Calu3 (cell line): ENCODE results near the gene TRIM46. TPM values are rescaled to one million over a fixed set of nuclear protein-coding genes. Genes with fewer than 3 reads are reported as not detected.

Experiments used
- BruUV-seq: library from RNA; stranded (reverse); fragments of 400-500 nt; replicated peaks from 2 replicates; lab custom pipeline; 2021; lab: Mats Ljungman, UMichigan
- CTCF ChIA-PET: fragments of 300-600 bp; sonication (Branson Sonifier 250); formaldehyde crosslinking; loops from one replicate; lab custom pipeline; 2022; ENCODE audit warnings: antibody characterized with exemption; lab: Charles Lee
- DNase-seq: peaks from one replicate; pipeline ENCODE4 v3.0.0; 2022
- H3K27ac Mint-ChIP-seq: one replicate; pipeline ENCODE4 v1.8.0; 2022; ENCODE audit warnings: mixed read lengths; ENCODE audit not compliant: unreplicated experiment
- H3K27me3 Mint-ChIP-seq: one replicate; pipeline ENCODE4 v1.8.0; 2022; ENCODE audit warnings: mixed read lengths; ENCODE audit not compliant: unreplicated experiment
- H3K36me3 Mint-ChIP-seq: one replicate; pipeline ENCODE4 v1.8.0; 2022; ENCODE audit warnings: mild to moderate bottlenecking, moderate library complexity, mixed read lengths; ENCODE audit not compliant: insufficient read depth, unreplicated experiment
- H3K4me1 Mint-ChIP-seq: one replicate; pipeline ENCODE4 v1.8.0; 2022; ENCODE audit warnings: mild to moderate bottlenecking, low read depth, mixed read lengths; ENCODE audit not compliant: unreplicated experiment
- H3K4me3 Mint-ChIP-seq: one replicate; pipeline ENCODE4 v1.8.0; 2022; ENCODE audit warnings: mild to moderate bottlenecking, low read depth, moderate library complexity, mixed read lengths; ENCODE audit not compliant: unreplicated experiment
- H3K9me3 Mint-ChIP-seq: one replicate; pipeline ENCODE4 v1.8.0; 2022; ENCODE audit warnings: low read depth, mixed read lengths; ENCODE audit not compliant: unreplicated experiment
- intact Hi-C: fragments of 100-400 bp; cut with micrococcal nuclease; formaldehyde crosslinking; loops from one replicate; pipeline ENCODE4 v1.10.0; 2022; ENCODE audit not compliant: unreplicated experiment
- total RNA-seq: library from RNA; stranded (reverse); gene quantifications from 2 replicates; pipeline ENCODE4 v1.2.3, GENCODE V29; 2022
- TF ChIP-seq, protein P1 (sequence below): fragments of 200-600 bp; IDR thresholded peaks from one replicate; pipeline ENCODE4 v1.8.0; 2022; ENCODE audit warnings: antibody characterized with exemption; ENCODE audit not compliant: unreplicated experiment

The TRIM46 gene
- total RNA-seq, 1 experiment from 2014 or later, result 1.1 TPM

DNA sequence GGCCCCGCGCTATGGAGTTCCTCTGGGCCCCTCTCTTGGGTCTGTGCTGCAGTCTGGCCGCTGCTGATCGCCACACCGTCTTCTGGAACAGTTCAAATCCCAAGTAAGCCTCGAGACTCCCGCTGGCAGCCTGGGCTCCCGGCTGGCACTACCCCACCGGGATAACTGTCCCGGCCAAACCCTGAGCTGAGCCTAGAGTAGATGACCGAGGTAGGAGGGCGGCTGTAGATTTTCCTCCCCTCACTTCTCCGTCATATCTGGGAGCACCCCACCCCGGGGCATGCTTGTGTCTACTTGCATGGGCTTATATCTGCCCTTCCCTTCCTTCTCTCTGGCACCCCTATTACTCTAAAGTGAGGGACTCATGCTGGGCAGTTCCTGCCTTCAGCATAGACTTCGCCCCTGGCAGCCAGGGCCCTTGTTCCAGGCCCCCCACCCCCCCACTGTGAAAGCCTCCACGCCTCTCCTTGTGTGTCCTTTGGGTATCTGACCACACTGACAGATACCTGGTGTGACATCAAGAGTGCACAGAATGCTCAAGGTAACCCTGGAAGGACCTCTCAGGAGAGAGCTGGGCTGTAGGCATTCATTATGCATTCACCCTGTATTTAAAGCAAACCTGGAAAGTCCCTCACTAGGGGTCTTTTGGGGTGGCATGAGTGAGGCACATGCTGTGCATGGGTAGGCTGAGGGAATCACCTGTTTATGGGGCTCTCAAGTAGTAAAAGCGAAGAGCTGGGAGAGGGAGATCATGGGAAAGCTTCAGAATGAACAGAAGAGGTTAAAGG, 45.5 kb upstream of the TRIM46 start:
- TF ChIP-seq, protein P1, sequence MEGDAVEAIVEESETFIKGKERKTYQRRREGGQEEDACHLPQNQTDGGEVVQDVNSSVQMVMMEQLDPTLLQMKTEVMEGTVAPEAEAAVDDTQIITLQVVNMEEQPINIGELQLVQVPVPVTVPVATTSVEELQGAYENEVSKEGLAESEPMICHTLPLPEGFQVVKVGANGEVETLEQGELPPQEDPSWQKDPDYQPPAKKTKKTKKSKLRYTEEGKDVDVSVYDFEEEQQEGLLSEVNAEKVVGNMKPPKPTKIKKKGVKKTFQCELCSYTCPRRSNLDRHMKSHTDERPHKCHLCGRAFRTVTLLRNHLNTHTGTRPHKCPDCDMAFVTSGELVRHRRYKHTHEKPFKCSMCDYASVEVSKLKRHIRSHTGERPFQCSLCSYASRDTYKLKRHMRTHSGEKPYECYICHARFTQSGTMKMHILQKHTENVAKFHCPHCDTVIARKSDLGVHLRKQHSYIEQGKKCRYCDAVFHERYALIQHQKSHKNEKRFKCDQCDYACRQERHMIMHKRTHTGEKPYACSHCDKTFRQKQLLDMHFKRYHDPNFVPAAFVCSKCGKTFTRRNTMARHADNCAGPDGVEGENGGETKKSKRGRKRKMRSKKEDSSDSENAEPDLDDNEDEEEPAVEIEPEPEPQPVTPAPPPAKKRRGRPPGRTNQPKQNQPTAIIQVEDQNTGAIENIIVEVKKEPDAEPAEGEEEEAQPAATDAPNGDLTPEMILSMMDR, result no peak
- Mint-ChIP-seq H3K27me3 (no peaks in the 10 kb centered on the region), H3K36me3 (peaks cover 79% of the 10 kb centered on the region), H3K27ac (peak overlapping the region; percentile 69), H3K4me3 (peak overlapping the region; percentile 91), H3K4me1 (peaks cover 76% of the 10 kb centered on the region), H3K9me3 (no peaks in the 10 kb centered on the region)
- DNase-seq, result no peak
- intact Hi-C loops, result loop anchor here (5.0 kb wide), 2 partner anchors 36 to 39 kb away; no protein-coding TSS in a partner anchor
- CTCF ChIA-PET, result interaction anchor here (1.6 to 2.5 kb wide), 3 partner anchors 37 to 45 kb away, joined by 5 to 13 read pairs (median 8); partner anchors contain the start of gene KRTCAP2
- BruUV-seq, result TSS peak; percentile 73

DNA sequence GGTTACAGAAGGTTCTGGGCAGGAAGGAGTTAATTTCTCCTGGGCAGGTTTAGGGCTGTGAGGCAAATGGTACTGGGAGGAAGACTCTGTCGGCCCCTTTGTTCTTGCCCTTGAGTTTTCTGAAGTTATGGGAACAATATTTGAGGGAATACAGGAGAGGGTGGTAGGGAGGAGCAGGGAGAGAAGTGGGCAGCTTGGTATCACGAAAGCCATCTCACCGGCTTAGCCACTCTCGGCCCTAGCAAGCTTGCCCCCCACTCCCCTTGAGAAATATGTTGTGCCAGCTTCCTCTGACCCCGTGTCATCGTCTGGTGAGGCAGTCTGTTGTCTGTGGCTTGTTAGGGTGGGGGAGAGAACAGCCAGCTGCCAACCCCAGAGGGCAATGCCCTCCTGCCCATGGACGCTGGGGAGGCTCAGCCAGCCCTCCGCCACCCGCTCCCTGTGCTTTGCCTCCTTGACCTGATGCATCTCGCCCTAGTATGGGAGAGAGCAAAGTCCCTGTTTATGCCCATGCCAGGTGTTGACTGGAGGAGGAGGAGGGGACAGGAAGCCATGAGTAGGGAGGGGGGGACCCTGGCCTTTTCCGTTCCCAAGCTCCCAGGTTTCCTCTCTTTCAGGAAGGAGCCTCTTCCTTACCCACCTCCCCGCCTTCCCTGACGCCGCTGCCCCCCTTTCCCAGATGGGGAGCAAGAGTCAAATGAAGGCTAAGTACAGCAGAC, 44.7 kb upstream of the TRIM46 start:
- CTCF ChIA-PET, result interaction anchor here (0.6 to 2.5 kb wide), 5 partner anchors 11 to 136 kb away, joined by 3 to 13 read pairs (median 8); partner anchors contain the start of genes DPM3, KRTCAP2 and LENEP
- H3K27ac Mint-ChIP-seq, result peak overlapping the region; percentile 69
- BruUV-seq, result no TSS peak
- H3K4me3 Mint-ChIP-seq, result peak overlapping the region; percentile 91
- no peaks in the 10 kb centered on the region for H3K27me3 Mint-ChIP-seq
- intact Hi-C loops, result loop anchor here (5.0 kb wide), 2 partner anchors 37 to 38 kb away; no protein-coding TSS in a partner anchor
- peaks cover 80% of the 10 kb centered on the region for H3K4me1 Mint-ChIP-seq
- H3K9me3 Mint-ChIP-seq, result no peaks in the 10 kb centered on the region
- DNase-seq, result peak; percentile 36
- peaks cover 87% of the 10 kb centered on the region for H3K36me3 Mint-ChIP-seq
- TF ChIP-seq, protein P1, result no peak

DNA sequence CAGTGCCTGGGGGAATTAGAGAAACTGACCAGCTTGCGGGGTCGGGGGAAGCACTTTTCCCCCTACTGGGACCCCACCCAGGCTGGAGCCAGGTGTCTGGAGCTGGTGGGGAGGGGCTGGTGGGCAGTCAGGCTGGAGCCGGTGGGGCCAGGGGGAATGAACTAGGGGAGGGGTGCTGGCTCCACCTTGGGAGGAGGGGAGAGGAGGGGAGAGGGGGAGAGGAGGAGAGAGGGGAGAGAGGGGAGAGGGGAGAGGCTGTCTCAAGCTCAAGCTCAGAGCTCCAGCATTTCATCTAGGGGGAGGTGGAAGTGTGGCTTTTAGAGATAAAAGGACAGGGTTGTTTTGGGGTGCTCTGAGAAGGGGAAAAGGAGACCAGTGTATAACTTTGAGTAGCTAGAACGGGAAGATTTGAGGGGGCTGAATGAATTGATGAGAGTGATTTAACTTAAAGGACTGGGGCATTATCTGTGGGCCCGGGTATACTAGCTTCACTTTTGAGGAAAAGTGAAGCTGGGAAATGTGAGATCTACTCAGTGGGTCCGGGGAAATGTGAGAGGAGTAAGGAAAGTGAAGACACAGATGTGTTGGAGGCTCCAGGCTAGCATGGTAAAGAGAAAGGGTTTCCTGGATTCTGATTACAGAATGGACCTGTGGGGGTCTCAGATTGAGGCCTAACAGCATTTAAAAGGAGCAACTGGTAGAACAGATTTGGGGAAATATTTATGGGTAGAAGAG, 43.2 kb upstream of the TRIM46 start:
- TF ChIP-seq, protein P1, result no peak
- intact Hi-C loops, result no loop called here
- Mint-ChIP-seq H3K27ac (peak overlapping the region; percentile 69), H3K4me3 (peak overlapping the region; percentile 91), H3K4me1 (peaks cover 83% of the 10 kb centered on the region), H3K9me3 (no peaks in the 10 kb centered on the region), H3K27me3 (no peaks in the 10 kb centered on the region), H3K36me3 (peaks cover 95% of the 10 kb centered on the region)
- DNase-seq, result no peak
- no TSS peak for BruUV-seq
- CTCF ChIA-PET, result interaction anchor here (0.6 to 2.5 kb wide), 9 partner anchors 9 to 709 kb away, joined by 3 to 13 read pairs (median 4); partner anchors contain the start of genes DAP3, DPM3, KRTCAP2 and YY1AP1

DNA sequence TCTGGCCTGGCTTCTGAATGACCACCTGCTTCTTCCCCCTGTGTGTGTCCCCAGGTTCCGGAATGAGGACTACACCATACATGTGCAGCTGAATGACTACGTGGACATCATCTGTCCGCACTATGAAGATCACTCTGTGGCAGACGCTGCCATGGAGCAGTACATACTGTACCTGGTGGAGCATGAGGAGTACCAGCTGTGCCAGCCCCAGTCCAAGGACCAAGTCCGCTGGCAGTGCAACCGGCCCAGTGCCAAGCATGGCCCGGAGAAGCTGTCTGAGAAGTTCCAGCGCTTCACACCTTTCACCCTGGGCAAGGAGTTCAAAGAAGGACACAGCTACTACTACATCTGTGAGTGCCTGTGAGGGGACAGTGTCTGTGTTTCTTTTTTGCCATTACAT, 42.4 kb upstream of the TRIM46 start:
- no peak for DNase-seq
- BruUV-seq, result no TSS peak
- Mint-ChIP-seq H3K27ac (no peak overlapping the region), H3K4me3 (peak overlapping the region; percentile 91), H3K4me1 (peaks cover 77% of the 10 kb centered on the region), H3K9me3 (no peaks in the 10 kb centered on the region), H3K27me3 (no peaks in the 10 kb centered on the region), H3K36me3 (peaks cover 98% of the 10 kb centered on the region)
- intact Hi-C loops, result no loop called here
- TF ChIP-seq, protein P1, result no peak
- CTCF ChIA-PET, result interaction anchor here (0.6 kb wide), 1 partner anchor 57 kb away, joined by 4 read pairs; no protein-coding TSS in a partner anchor
